ENCODE measurements around the gene MBTPS1.

GRCh38 chr16:84029297-84030047 lies 87.3 kb downstream of the MBTPS1 start:
- no peak for TF ChIP-seq CTCF (IDR thresholded peaks at IDR 0.05)
- TF ChIP-seq POLR2A (IDR thresholded peaks at IDR 0.05) = no peak
